ENCODE data around the gene BEGAIN.
"Not testable (repeated sequence)": the region's sequence is repeated elsewhere in the genome, so short reads cannot be mapped to it uniquely, and the experiment has no call there.

BEGAIN gene

DNA sequence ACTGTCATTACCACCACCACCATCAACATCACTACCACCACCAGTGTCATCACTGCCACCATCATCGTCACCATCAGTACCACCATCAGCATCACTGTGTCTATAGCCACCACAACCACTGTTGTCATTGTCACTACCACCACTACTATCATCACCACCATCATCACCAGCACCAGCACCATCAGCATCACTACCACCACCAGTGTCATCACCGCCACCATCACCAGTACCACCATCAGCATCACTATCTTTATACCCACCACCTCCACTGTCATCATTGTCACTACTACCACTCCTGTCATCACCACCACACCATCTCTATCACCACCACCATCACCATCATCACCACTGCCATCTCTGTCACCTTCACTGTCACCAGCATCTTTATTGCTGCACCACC, 60.6 kb downstream of the BEGAIN start:
- no peak overlapping the region for H3K4me3 ChIP-seq (ENCODE audit: low read depth, low read length)

DNA sequence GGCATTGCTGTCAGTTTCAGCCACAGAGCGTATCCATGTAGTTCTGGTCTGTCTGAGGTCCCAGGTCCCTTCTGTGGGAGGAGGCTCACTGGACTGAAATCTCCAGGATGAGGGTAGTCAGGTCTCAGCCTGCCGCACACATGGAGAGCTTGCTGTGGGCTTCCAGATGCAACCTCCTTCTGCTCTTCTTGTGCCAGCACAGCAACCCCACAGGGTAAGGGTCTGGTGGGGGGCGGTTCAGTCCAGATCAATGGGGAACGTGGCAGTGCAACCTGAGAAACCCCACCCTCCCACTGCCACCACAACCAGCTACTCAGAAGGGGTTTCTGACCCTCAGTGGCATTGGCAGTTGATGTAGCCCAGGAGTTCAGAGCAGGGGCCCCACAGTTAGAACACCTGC, 61.2 kb downstream of the BEGAIN start:
- no peak overlapping the region for H3K4me3 ChIP-seq (ENCODE audit: low read depth, low read length)

DNA sequence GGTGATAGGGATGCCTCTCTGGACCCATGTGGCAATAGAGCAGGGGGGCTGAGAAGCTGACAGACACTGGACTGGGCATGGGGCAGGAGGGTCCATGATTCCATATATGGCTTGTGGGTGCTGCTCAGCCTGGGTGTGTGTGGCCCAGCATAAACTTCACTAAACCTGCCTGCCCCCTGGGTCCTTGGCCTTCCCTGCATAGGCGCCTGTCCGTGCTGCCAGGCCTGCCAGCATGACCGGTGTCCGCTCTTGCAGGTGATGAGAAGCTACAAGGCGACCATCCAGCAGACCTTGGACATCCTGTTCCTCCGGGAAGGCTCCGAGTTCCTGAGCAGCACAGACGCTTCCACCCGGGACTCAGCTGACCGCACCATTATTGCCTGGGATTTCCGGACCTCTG, 61.6 kb downstream of the BEGAIN start:
- no peak overlapping the region for H3K4me3 ChIP-seq (ENCODE audit: low read depth, low read length)

DNA sequence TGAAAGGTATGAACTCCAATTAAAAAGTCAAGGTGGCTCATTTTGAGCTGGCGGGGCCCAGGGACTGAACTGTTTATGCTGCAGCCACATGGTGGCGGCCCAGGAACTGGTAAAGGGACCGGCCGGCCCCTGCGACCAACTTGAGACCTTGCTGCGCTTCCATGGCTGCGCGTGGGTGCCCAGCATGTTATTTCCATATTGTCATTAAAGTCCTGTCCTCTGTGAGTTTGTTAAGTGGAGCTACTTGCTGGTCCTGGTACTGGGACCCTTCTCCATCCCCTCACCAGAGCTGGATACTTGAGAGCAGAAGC, 62.3 kb downstream of the BEGAIN start:
- no peak overlapping the region for H3K4me3 ChIP-seq (ENCODE audit: low read depth, low read length)

DNA sequence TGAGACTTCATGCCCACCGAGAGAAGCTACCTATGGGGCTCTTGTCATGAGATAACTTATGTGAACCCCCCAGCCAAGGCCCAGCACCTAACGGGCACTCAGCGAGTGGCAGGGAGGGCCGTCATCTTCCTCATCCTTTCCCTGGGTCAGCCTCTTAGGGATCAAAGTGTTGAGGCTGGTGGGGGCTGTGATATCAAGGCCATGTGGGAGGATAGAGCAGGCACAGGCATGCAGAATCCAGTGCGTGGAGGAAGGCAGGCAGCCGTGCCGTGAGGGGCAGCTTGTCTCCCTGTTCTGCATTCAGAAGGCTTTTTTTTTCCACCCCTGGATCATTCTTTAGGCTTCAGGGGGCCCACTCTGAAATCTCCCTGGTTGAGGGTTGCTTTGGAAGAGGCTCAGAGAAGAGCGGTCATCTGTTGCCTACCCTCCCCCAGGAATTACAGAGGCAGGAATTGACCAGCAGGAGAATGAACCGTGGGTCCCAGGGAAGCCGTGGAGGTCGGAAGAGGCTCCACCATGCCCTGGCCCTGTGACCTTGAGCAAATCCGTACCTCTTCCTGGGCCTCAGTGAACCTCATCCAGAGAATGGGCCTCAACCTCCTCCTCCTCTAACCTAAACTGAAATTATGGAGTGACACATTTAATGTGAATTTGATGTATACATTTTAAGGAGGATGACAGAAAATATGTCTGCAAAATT, 62.8 kb downstream of the BEGAIN start:
- no peak overlapping the region for H3K4me3 ChIP-seq (ENCODE audit: low read depth, low read length)

DNA sequence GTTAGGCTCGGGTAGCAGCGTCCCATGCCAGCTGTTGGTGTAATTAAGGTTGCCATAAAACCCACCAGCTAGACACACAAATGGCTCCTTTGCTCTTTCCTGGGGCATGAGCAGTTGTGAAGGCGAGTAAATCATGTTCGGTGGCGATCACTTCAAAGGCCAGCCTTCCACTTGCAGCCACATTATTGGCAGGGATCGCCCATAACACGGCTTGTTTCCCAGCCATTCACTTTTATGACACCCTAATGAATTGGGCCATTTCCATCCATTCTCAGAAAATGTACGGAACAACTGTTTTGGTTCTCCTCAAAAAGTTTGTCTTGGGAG, 63.4 kb downstream of the BEGAIN start:
- no peak overlapping the region for H3K4me3 ChIP-seq (ENCODE audit: low read depth, low read length)

DNA sequence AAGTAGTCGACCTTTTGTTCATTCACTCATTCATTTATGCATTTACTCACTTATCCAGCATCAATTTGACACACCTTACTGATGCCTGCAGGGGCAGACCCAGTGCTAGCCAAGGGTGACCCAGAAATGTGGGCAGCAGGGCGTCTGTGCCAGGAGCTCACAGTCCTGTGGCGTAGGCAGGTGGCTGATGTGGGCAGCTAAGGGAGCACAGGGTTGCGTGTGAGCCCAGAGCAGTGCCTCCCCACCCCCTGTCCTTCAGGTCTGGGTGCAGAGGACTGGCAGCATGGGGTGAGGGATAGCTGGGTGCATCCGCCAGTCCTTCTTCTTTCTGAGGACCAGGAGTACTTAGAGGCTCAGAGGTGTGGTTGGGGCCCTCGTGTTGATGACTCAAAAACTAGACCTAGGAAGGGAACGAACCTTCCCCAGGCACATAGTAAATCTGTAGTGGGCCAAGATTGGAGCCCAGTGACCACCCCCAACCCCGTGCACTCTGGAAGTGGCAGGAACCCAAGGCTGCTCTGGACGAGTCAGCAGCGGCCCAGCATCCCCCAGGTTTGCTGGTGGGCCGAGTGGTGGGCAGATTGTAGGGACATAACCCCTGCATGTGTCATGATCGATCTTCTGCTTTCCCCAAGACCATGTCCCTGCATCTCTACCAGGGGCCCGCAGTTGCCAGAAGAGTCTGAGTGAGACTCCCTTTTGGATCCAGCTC, 63.9 kb downstream of the BEGAIN start:
- H3K4me3 ChIP-seq (ENCODE audit: low read depth, low read length) = no peak overlapping the region

DNA sequence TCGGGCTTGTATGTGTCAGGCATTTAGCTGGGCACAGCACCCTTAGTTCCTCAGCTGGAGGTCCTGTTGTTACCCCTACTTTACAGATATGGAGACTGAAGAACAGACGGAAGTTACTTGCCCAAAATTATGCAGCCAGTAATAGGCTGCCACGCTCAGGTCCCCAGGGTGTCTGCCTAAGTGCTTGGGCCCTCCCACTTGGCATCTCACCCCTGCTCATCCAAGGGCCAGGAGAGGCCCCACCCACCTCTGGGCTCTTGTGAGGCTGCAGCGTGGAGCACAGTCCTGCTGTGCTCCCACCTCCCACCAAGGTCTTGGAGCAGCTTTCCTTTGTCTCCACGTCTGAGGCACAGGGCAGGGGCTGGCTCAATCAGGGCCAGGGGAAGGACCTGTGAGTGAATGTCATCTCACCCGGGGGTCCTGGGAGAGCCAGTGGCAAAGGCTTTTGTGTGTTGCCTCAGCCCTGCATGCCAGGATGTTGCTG, 64.6 kb downstream of the BEGAIN start:
- H3K4me3 ChIP-seq (ENCODE audit: low read depth, low read length) = no peak overlapping the region

DNA sequence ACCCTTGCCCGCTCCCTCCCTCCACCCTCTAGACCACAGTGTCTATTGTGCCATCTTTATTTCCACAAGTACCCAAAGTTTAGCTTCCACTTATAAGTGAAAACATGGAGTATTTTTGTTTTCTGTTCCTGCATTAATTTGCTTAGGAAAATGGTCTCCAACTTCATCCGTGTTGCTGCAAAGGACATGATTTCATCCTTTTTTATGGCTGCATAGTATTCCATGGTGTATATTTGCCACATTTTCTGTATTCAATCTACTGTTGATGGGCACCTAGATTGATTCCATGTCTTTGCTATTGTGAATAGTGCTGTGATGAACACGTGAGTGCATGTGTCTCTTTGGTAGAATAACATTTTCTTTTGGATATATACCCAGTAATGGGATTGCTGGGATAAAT, 81.2 kb downstream of the BEGAIN start:
- H3K4me3 ChIP-seq (ENCODE audit: low read depth, low read length) = not testable (repeated sequence)

DNA sequence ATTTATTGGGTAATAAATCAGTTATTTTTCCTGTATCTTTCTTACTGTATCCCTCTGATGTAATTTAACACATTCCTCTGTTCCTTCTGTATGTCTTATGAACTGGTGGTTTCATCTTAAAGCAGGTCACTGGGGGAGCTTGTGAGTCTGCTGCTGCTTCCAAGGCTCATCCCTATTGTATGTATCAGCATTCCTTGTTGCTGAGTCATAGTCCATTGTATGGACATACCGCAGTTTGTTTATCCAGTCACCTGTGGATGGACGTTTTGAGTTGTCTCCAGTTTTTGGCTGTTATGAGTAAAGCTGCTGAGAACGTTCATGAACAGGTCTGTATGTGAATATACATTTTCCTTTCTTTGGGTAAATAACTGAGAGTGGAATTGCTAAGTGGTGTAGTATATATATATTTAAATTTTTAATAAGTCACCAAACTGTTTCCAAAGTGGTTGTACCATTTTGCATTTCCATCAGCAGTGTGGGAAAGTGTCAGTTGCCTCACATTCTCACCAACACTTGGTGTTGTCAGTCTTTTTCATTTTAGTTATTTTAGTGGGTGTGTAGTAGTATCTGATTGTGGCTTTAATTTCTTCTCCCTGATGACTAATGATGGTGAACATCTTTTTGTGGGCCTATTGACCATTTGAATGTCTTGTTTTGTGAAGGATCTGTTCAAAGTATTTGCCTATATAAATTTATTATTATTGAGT, 82.7 kb downstream of the BEGAIN start:
- no peak overlapping the region for H3K4me3 ChIP-seq (ENCODE audit: low read depth, low read length)

DNA sequence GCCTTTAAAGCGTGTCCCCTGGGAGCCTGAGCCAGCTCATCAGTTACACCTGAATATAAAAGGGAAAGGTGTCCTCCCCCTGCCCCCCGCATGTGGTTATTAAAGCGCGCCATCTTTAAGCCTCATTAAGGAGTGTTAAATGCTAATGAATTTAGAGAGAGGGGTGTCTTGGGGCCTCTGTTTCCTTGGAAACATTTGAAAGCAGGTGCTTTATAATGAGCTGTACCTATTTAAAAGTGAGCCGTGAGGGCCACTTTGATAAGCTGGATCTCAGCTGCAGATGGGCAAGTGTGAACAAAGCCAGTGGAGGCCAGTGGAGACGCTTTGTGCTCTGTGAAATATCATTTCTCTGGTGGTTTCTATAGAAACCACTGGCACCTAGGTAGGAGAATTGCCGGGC, 84.0 kb downstream of the BEGAIN start:
- no peak overlapping the region for H3K4me3 ChIP-seq (ENCODE audit: low read depth, low read length)

DNA sequence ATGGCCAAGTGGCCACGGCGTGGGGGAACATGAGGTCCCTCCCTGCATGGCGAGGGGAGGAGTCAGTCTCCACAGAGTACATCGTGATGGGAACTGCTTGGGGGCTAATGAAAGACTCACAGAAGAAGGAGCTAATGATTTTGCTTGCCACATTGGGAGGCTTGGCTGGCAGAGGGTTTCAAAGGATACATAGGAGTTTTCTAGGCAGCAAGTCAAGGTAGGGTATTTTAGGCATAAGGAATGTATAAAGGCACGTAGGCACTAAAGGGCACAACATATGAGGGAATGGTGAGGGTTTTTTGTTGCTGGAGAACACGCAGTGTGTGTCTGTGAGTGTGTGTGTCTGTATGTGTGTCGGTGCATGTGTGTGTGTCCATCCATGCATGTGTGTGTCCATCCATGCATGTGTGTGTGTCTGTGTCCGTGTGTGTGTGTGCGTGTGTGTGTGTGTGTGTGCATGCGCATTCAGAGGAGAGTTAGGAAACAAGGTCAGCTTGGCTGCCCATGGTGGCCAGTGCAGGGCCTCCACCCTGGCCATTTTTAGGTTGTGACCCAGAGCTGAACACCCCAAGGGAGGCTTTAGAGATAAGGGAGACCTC, 84.5 kb downstream of the BEGAIN start:
- H3K4me3 ChIP-seq (ENCODE audit: low read depth, low read length) = no peak overlapping the region

DNA sequence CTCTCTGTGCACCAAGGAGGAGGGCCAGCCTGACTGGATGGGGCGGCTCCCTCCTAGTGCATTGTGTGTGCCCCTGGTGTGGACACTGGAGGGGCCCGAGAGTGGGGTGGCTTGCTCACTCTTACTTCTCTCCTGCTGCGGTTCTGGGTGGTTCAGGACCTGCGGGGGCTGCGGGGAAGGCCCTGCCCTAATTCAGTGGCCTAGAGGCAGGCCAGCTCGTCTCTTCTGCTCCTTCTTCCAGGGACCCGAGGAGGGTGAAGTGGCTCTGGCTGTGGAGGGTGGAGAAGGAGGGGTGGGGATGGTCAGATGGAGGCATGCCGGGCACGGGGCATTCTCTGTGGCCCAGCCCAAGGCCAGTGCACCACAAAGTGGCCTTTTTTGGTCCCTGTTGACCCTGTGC, 87.1 kb downstream of the BEGAIN start:
- H3K4me3 ChIP-seq (ENCODE audit: low read depth, low read length) = no peak overlapping the region

DNA sequence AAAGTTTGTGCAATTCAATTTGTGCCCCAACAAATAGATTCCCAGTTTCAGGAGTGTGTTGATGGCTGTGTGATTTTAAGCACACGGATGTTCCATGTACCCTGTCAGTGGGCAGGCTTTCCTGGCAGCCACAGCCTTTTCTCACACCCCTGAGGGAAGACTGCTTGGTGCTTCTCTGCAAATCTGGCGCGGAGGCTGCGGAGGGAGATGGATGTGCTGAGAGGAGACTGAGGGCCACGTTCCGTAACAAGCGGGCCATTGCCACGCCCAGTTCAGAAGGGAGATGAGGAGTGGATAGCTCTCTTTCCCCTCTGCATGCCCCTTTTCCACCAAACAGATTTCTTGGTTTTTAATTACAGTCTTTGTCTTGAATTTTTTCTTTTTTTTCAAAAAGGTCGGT, 89.1 kb downstream of the BEGAIN start:
- no peak overlapping the region for H3K4me3 ChIP-seq (ENCODE audit: low read depth, low read length)

DNA sequence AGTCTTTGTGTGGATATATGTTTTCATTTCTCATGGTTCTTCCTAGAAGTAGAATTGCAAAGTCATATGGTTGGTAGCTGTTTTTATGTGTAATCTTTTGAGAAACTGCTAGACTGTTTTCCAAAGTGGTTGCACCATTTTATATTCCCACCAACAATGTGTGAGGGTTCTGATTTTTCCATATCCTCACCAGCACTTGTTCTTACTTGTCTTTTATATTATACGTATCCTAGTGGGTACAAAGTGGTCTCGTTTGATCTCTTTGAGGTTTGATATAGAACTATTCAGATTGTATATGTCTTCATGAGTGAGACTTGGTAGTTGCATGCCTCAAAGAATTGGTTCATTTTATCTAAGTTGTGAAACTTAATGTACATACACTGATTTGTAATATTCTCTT, 91.3 kb downstream of the BEGAIN start:
- no peak overlapping the region for H3K4me3 ChIP-seq (ENCODE audit: low read depth, low read length)

DNA sequence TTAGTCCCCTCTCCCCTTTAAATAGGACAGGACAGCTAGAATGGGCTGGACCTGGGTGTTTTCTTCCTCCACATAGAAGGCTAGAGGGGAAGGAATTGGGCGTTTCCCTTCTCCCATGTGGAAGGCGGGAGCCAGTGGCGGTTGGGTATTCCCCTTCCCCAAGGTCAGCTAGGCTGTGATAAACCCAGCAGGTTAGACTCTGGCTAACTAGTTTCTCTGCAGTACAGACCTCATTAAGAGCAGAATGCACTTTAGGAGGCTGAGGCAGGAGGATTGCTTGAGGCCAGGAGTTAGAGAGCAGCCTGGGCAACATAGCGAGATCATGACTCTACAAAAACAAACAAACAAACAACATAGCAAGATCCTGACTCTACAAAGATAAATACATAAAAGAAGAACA, 92.6 kb downstream of the BEGAIN start:
- no peak overlapping the region for H3K4me3 ChIP-seq (ENCODE audit: low read depth, low read length)

DNA sequence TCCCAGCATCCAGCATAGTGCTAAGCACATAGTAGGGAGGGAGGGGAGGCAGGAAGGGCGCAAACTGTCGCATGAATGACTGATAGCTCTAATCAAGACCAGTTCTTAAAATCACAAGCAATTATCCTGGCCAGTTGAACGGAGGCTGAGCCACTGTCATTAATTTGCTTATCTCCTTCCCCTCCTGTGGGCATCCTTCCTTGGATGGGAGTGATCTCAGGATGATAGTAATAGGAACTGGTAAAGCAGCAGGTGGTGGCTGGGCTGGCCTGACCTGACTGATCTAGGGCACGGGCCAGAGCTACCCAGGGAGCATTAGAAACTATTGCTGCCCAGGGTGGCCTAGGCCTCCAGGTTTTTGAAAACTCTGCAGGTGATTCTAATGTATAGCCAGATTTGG, 97.0 kb downstream of the BEGAIN start:
- H3K4me3 ChIP-seq (ENCODE audit: low read depth, low read length) = no peak overlapping the region

DNA sequence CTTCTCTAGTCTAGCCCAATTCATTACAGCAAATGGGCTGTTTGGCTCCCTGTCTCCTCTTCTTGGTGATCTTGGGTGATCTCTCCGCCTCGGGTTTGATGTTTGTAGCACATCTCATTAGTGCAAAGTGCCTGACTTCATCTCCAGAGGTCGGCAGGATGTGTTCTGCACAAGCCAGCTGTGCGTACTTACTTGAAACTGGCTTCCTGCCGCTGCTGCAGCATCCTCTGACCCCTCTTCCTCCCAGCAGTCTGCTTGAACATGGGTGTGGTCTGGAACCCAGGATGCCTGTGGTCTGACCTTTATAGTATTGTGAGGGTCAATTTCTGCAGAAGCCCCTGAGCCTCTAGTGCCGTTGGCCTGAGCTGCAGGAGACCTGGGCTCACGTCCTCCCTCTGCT, 99.2 kb downstream of the BEGAIN start:
- no peak overlapping the region for H3K4me3 ChIP-seq (ENCODE audit: low read depth, low read length)

DNA sequence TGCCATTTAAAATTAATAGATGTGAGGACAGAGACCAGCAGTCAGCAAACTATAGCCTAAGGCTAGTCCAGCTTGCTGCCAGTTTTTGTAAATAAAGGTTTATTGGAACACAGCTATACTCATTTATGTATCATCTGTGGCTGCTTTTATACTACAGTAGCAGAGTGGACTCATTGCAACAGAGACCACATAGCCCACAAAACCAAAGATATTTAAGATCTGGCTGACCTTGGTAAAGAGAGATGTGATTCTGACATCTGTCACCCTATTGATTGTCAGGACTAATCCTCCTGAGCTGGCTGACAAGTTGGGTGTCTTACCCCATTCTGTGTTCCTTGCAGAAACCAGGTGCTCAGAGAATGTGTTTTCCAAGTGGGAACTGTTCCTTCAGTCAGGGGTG, 99.9 kb downstream of the BEGAIN start:
- no peak overlapping the region for H3K4me3 ChIP-seq (ENCODE audit: low read depth, low read length)
